Measurements from ENCODE around the gene AVP.
A peak's percentile ranks its signal among the peaks of the same experiment; 100 is the strongest.
"Not testable (repeated sequence)": the region's sequence is repeated elsewhere in the genome, so short reads cannot be mapped to it uniquely, and the experiment has no call there.

The AVP gene, protein sequence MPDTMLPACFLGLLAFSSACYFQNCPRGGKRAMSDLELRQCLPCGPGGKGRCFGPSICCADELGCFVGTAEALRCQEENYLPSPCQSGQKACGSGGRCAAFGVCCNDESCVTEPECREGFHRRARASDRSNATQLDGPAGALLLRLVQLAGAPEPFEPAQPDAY

DNA sequence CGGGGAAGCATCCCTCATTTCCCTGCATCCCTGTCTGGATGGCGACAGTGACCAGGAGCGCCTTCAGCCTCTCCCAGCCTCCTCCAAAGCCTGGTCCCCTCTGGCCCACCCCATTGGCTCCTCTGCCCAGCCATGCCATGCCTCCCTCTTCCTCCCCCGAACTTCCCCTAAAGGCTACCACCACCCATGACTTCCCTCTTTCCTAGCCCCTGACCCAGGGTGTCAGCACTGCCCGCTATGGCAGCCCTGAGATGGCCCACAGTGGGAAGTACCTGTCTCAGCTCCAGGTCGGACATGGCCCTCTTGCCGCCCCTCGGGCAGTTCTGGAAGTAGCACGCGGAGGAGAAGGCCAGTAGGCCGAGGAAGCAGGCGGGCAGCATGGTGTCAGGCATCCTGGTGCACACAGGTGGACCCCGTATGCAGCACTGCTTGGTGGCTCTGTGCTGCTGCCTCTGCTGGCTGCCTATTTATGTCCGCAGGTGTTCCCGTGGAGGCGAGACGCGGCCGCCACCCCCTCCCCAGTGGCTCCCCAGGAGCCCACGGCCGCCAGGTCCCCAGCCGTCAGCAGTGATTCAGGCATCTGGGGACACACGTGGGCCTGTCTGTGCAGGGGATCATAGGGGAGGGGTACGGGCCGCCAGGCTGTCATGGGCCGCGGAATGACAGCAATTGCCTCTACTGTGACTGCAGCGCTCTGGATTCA, at the start of gene AVP:
TSS of gene AVP (minus strand) at position 442 of the 703 bp plus-strand sequence. CDS start at position 392, 50 bp downstream.
- no peak for DNase-seq

DNA sequence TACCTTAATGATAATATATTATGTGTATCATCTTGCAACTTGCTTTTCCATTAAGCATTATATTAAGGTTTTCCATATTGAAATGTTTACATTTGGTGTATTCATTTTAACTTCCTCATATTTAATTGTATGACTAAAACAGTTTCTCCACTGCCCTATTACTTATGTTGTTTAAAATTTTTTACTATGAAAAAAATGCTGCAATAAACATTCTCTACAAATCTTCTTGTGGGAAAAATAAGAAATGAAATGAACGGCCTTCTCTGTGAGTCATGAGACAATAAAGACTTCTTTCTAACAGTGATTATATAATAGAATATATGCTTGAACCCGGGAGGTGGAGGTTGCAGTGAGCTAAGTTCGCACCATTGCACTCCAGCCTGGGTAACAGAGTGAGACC, 49.6 kb upstream of the AVP start:
- no peak for DNase-seq

DNA sequence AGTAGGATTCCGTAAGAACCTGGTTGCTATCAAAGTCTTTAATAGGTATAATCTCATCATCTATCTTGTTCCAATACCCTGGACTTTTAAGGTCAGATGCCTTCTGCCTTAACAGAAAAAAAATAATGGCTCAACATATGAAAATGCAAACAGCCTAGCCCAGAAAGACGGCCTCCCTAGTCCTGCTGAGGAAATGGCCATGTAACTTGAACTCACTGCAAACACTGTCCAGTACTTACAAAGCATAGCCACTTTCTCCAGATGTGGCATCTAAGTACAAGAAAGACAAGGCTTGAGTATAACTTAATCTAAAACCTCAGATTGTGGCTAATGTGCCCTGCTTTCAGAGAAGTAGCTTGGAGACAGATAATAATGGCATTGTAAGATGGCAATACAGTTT, 48.6 kb upstream of the AVP start:
- no peak for DNase-seq

DNA sequence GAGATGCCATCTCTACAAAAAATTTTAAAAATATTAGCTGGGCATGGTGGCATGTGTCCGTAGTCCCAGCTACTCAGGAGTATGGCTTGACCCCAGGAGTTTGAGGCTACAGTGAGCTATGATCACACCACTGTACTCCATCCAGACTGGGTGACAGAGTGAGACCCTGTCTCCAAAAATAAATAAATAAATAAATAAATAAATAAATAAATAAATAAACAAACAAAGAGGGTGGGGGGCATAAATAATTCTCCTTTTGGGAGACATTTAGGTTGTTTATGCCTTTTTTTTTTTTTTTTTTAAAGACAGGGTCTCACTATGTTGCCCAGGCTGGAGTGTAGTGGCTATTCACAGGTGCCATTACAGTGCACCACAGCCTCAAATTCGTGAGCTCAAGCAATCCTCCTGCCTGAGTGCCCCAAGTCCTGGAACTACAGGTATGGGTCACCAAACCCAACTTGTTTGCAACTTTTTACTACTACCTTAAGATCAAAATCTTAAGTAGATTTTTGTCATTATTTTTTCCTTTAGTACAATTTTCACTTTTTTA, 45.6 kb upstream of the AVP start:
- DNase-seq, result no peak

DNA sequence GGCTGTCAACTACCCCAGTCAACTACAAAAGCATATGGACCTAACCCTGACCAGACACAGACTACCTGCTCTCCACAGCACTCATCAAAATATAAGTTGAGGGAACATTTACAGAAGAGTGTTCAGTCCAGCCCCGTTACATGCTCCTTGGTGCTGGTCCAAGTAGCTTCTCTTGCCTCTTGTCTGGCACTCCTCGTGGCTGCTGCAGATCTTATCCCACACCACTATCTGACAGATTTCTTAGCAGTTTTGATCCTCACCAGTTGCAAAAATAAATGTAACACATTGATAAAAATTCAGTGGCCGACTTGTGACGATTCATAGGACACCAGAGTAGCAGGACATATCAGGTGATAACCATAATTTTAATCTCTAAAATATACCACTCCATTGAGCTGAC, 44.6 kb upstream of the AVP start:
- DNase-seq, result no peak

DNA sequence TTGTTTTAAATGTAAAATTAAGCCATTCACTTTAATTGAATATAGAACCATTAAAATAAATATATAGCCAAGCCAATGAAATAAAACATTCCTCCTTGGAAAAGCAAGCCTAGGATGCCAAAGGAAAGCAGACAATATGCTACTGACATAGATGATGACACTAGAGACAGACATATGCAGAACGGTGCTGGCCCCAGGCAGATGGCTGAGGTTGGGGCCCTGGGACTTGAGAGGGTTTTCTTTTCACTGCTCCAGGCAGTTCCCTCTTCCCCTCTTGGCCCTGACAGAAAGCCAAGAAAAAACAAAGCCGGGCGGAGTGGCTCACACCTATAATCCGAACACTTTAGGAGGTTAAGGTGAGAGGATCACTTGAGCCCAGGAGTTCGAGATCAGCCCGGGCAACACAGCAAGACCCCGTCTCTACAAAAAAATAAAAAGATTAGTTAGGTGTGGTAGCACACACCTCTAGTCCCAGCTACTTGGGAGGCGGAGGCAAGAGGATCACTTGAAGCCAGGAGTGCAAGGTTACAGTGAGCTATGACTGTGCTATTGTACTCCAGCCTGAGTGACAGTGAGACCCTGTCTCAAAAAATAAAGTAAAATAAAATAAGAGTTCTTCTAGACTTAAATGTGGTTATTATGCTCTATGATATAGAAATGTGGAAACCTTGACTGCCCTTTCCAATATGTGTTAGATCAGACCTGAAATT, 43.9 kb upstream of the AVP start:
- peak; percentile 48 for DNase-seq

DNA sequence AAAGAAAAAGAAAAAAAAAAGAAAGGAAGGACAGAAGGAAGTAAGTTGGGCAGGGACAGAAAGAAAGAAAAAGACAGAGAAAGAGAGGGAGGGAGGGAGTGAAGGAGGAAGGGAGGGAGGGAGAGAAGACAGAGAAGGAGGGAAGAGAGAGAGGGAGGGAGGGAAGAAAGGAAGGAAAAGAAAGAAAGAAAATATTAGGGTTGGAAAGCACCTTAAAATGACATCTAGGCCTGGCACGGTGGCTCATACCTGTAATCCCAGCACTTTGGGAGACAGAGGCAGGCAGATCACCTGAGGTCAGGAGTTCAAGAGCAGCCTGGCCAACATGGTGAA, 42.0 kb upstream of the AVP start:
- DNase-seq, result no peak

DNA sequence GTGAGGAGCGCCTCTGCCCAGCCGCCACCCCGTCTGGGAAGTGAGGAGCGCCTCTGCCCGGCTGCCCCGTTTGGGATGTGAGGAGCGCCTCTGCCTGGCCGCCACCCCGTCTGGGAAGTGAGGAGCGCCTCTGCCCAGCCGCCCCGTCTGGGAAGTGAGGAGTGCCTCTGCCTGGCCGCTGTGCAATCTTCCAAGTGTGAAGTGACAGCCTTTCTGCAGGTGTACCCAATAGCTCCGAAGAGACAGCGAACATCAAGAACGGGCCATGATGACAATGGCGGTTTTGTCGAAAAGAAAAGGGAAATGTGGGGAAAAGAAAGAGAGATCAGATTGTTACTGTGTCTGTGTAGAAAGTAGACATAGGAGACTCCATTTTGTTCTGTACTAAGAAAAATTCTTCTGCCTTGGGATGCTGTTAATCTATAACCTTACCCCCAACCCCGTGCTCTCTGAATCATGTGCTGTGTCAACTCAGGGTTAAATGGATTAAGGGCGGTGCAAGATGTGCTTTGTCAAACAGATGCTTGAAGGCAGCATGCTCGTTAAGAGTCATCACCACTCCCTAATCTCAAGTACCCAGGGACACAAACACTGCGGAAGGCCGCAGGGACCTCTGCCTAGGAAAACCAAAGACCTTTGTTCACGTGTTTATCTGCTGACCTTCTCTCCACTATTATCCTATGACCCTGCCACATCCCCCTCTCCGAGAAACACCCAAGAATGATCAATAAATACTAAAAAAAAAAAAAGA, 41.4 kb upstream of the AVP start:
- DNase-seq, result not testable (repeated sequence)

DNA sequence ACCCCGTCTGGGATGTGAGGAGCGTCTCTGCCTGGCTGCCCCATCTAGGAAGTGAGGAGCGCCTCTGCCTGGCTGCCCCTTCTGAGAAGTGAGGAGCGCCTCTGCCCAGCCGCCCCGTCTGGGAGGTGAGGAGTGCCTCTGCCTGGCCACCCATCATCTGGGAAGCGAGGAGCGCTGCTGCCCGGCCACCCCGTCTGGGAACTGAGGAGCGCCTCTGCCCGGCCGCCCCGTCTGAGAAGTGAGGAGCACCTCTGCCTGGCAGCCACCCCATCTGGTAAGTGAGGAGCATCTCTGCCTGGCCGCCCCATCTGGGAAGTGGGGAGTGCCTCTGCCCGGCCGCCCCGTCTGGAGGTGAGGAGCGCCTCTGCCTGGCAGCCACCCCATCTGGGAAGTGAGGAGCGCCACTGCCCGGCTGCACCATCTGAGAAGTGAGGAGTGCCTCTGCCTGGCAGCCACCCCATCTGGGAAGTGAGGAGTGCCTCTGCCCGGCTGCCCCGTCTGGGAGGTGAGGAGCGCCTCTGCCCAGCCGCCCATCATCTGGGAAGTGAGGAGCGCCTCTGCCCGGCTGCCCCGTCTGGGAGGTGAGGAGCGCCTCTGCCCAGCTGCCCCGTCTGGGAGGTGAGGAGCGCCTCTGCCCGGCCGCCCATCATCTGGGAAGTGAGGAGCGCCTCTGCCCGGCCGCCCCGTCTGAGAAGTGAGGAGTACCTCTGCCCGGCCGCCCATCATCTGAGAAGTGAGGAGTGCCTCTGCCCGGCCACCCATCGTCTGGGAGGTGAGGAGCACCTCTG, 40.4 kb upstream of the AVP start:
- not testable (repeated sequence) for DNase-seq

DNA sequence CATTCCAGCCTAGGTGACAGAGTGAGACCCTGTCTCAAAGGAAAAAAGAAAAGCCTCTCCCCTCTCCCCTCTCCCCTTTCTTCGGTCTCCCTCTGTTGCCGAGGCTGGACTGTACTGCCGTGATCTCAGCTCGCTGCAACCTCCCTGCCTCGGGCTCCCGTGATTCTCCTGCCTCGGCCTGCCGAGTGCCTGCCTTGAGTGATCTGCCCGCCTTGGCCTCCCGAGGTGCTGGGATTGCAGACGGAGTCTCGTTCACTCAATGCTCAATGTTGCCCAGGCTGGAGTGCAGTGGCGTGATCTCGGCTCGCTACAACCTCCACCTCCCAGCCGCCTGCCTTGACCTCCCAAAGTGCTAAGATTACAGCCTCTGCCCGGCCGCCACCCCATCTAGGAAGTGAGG, 39.6 kb upstream of the AVP start:
- DNase-seq, result not testable (repeated sequence)

DNA sequence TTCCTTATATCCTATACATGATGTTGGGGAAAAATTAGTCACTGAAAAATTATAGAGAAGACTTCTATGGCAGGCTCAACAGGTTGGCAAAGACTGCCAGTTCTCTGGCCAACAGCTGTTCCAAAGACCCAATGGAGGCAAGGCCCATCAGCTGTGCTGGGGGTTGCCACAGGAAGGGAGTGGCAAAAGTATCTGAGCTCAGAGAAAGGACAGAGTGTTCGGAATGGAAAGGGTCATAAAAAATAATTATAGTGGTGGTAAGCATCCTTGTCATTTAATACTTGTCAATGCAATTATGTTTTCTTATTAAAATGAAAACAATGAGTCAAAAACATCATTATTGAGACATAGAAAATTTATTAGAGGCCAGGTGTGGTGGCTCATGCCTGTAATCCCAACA, 39.0 kb upstream of the AVP start:
- no peak for DNase-seq

DNA sequence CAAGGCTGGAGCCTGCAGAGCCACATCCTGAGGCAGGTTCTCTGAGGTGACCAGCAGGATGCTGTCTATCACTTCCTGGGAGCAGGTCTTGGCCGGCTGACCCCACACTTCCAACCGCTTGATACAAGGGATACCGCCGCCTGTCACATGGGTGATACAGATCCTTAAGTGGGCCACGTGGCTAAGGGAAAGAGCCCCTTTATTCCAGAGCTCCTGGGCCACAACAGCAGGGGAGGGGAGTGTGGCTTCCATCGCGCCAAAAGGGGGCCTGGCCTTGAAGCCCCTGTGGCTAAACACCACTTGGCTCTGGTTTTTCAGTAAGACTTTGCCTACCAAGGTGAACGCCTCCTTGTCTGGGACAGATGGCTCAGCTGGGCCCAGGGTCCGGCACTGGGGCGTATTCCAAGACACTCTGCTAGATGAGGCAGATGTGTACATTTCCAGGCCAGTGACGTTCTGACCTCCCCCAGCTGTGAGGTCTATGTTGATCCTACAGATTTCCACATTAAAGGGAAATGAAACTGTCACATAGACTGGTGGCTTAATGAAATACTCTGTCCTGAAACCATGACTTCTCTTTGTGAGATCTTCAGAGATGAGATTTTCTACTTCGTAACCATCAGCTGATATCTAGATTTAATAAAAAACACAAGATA, 37.6 kb upstream of the AVP start:
- no peak for DNase-seq

DNA sequence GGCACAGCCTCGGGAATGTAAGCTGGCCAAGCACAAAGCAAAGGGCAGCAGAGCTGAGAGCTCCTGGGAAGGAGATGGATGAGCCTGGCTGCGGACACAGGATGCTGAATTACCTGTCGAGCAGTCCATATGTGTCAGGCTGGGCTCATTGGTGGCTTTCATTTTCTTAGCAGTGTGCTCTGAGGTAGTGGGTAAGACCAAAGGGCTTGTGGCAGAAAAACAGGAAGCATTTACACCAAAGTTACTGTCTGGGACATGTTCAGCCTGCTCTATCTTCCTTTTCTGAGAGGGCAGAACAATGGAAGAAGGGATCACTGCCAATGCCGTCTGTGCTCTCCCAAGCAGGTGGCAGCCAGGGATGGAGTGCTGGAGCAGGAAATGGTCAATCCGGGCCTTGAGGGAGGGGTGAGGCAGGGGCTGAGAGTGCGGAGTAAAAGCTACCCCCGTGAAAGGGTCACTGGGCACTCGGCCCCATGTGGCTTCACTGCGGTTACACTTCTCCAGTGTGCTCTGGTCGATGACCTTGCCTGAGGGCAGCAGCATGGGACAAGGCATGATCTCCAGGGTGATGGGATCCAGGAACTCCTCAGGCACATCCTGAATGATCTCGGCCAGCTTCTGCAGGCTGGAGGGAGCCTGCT, 36.9 kb upstream of the AVP start:
- no peak for DNase-seq

DNA sequence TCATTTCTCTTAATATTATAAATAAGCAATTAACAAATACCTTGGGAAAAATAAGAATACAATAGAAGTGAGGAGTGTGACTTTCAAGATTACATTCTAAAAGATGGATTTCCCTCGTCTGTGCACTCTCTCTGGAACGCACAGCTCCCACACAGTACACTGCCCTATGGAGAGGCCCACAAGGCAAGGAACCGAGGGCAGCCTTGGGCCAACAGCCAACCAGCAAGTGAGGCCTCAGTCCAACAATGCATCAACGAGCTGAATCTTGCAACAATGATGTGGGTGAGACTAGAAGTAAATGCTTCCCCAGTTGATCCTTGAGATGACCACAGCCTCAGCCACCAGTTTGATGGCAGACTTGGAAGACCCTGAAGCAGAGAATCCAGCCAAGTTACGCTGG, 34.5 kb upstream of the AVP start:
- DNase-seq, result no peak

DNA sequence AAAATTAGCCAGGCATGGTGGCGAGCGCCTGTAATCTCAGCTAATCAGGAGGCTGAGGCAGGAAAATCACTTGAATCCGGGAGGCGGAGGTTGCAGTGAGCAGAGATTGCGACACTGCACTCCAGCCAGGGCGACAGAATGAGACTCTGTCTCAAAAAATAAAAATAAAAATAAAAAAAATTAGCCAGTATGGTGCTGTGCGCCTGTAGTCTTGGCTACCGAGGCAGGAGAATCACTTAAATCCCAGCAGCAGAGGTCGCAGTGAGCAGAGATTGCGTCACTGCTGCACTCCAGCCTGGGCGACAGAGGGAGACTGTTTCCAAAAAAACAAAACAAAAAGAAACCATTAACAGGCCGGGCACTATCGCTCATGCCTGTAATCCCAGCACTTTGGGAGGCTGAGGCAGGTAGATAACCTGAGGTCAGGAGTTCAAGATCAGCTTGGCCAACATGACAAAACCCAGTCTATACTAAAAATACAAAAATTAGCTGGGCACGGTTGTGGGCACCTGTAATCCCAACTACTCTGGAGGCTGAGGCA, 33.4 kb upstream of the AVP start:
- peak; percentile 88 for DNase-seq

DNA sequence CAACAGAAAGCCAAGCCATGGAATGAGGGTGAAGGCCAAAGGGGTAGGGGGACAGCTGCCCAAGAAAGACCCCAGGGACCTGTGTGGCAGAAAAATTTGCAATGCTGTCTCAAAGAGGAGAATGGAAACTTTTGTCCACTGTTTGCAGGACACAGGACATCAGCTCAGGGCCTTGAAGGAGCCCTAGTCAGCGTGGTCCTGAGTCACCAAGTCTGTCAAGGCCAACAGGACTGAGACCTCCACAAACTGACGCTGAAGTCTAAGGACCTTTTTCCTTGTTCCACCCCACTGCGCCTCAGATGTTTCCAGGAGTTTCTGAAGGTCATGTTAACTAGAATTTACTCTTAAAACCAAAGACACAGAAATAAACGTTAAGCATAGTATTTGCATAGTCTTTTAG, 31.8 kb upstream of the AVP start:
- DNase-seq, result no peak

DNA sequence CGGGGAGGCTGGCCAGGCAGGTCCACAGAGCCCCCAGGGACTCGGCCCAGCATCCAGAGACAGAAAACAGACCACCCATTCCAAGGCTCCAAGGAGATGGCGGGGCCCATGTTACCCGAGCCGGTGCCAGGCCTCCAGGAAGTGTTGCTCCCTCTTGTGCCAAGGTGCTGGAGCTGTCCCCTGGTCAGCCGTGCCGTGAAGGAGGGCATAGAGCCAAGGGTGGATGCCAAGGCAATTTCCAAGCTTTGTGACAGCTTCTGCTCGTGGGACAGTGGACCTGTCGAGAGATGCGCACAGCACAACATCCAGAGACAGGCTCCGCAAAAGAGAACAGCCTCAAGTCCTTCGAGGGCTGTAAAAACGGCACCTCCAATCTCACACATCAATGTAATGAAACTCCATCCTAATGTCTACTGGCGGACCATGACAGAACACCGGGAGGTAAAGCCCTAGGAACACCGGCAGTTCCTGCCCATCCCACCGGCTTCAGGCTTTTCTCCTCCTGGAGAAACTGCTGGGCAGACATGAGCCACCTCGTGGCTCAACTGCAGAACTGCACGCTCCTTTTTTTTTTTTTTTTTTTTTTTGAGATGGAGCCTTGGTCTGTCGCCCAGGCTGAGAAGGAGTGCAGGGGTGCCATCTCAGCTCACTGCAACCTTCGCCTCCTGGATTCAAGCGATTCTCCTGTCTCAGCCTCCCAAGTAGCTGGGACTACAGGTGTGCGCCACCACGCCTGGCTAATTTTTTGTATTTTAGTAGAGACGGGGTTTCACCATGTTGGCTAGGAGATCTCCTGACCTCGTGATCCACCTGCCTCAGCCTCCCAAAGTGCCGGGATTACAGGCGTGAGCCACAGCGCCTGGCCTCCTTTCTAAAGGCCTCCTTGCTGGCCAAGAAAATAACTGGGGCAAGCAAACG, 30.9 kb upstream of the AVP start:
- peak; percentile 62 for DNase-seq

DNA sequence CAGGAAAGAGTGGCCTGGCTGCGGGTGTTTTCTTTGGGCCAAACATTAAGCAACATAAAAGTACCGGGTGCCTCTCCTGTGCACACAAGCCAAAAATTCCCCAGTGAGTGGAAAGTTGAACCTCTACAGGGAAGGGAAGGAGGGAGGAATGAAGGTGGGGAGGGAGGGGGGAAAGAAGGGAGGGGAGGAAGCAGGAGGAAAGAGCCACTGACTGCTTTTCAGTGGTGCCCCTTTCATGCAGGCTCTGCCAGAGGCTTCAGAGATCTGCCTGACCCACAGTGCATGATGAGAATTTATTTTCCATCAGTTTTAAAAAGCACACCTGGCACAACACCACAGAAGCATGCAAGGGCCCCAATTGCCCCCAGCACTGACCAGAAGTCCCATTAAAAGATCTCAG, 27.5 kb upstream of the AVP start:
- DNase-seq, result no peak

DNA sequence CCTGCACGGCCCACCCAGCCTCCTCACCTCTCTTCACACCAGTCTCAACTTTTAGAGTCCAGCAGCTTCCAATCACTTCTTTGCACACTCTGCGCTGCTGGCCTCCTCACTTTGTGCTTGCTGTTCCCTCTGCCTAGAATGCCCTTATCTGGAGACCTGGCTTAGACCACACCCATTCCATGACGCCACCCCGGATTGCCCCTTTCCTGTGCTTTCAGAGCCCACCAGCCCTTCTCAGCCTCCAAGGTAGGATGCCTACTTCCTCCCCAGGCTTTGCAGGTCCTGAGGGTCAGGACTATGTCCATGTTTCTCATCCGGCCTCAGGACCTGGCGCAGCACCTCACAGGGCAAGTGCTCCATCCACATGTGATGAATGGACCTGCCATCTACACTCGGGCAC, 27.0 kb upstream of the AVP start:
- DNase-seq, result no peak

All from NCI-H2171 (cell line).